GM12878 (cell line): ENCODE results near the gene ZMYND19. TPM values are rescaled to one million over a fixed set of nuclear protein-coding genes. Genes with fewer than 3 reads are reported as not detected.
A peak's percentile ranks its signal among the peaks of the same experiment; 100 is the strongest.

ENCODE experiments used
- ATF2 ChIP-seq: IDR thresholded peaks from 2 replicates; pipeline ENCODE4 v1.6.1; 2012; ENCODE audit warnings: low read length, inconsistent platforms
- CEBPB ChIP-seq, 2 experiments: fragments of 150-350 bp in 1 of 2; IDR thresholded peaks; 2 replicates each; pipeline ENCODE4 v1.6.1; 2012 to 2014; ENCODE audit warnings: low read depth in 2 of 2, low read length in 2 of 2, borderline replicate concordance in 1 of 2, inconsistent platforms in 1 of 2
- CHD1 ChIP-seq: IDR thresholded peaks from 2 replicates; pipeline ENCODE4 v1.6.1; 2012; ENCODE audit warnings: low read depth, low read length, improper control_type of control experiment
- DPF2 ChIP-seq: fragments of 450-650 bp; IDR thresholded peaks from 2 replicates; pipeline ENCODE4 v1.6.1; 2017; ENCODE audit warnings: mild to moderate bottlenecking
- E4F1 ChIP-seq: fragments of 450-650 bp; IDR thresholded peaks from 2 replicates; pipeline ENCODE4 v1.6.1; 2018; ENCODE audit warnings: borderline replicate concordance, mild to moderate bottlenecking; ENCODE audit not compliant: partially characterized antibody
- ESRRA ChIP-seq: IDR thresholded peaks from 2 replicates; pipeline ENCODE4 v1.6.1; 2012; ENCODE audit warnings: mild to moderate bottlenecking, low read length, improper control_type of control experiment
- GATAD2B ChIP-seq: fragments of 450-650 bp; conservative IDR thresholded peaks from 2 replicates; pipeline ENCODE4 v1.6.1; 2017; ENCODE audit warnings: low read depth, mild to moderate bottlenecking, moderate library complexity
- IKZF1 ChIP-seq: fragments of 450-650 bp; conservative IDR thresholded peaks from 2 replicates; pipeline ENCODE4 v1.6.1; 2017; ENCODE audit warnings: antibody characterized with exemption, mild to moderate bottlenecking
- IRF5 ChIP-seq: fragments of 450-650 bp; IDR thresholded peaks from 2 replicates; pipeline ENCODE4 v1.6.1; 2017; ENCODE audit warnings: borderline replicate concordance
- JUNB ChIP-seq: IDR thresholded peaks from 2 replicates; pipeline ENCODE4 v1.6.1; 2016; ENCODE audit warnings: antibody characterized with exemption, mild to moderate bottlenecking
- JUND ChIP-seq: IDR thresholded peaks from 2 replicates; pipeline ENCODE4 v1.6.1; 2012; ENCODE audit warnings: low read depth, mild to moderate bottlenecking, low read length, improper control_type of control experiment, moderate library complexity
- KLF5 ChIP-seq: fragments of 450-650 bp; IDR thresholded peaks from 2 replicates; pipeline ENCODE4 v1.6.1; 2014; ENCODE audit warnings: mild to moderate bottlenecking; ENCODE audit not compliant: partially characterized antibody
- MAX ChIP-seq: IDR thresholded peaks from 2 replicates; pipeline ENCODE4 v1.6.1; 2012; ENCODE audit warnings: low read depth, low read length, improper control_type of control experiment
- MEF2B ChIP-seq: fragments of 450-650 bp; IDR thresholded peaks from 2 replicates; pipeline ENCODE4 v1.6.1; 2018; ENCODE audit warnings: mild to moderate bottlenecking, moderate library complexity; ENCODE audit not compliant: partially characterized antibody, poor library complexity, severe bottlenecking
- NBN ChIP-seq: fragments of 450-650 bp; IDR thresholded peaks from 2 replicates; pipeline ENCODE4 v1.6.1; 2016
- NR2C2 ChIP-seq: IDR thresholded peaks from 2 replicates; pipeline ENCODE4 v1.6.1; 2011; ENCODE audit warnings: borderline replicate concordance, low read depth; ENCODE audit not compliant: control insufficient read depth, insufficient read length
- PML ChIP-seq: IDR thresholded peaks from 2 replicates; pipeline ENCODE4 v1.6.1; 2012; ENCODE audit warnings: low read length, inconsistent platforms
- POLR2A ChIP-seq: IDR thresholded peaks from 2 replicates; pipeline ENCODE4 v1.6.1; 2011; ENCODE audit warnings: low read depth, mild to moderate bottlenecking, low read length
- POLR2AphosphoS2 ChIP-seq: IDR thresholded peaks from 2 replicates; pipeline ENCODE4 v1.6.1; 2011; ENCODE audit warnings: low read depth, mild to moderate bottlenecking, low read length, improper control_type of control experiment, moderate library complexity
- RB1 ChIP-seq: fragments of 450-650 bp; formaldehyde crosslinking; IDR thresholded peaks from 2 replicates; pipeline ENCODE4 v1.6.1; 2017; ENCODE audit warnings: mild to moderate bottlenecking, borderline replicate concordance
- SIN3A ChIP-seq: IDR thresholded peaks from 2 replicates; pipeline ENCODE4 v1.6.1; 2012; ENCODE audit warnings: low read depth, low read length, improper control_type of control experiment
- SMAD5 ChIP-seq: IDR thresholded peaks from 2 replicates; pipeline ENCODE4 v1.6.1; 2016; ENCODE audit warnings: antibody characterized with exemption, low read depth
- SP1 ChIP-seq: IDR thresholded peaks from one replicate; pipeline ENCODE4 v1.6.1; 2011; ENCODE audit warnings: low read depth, low read length
- YY1 ChIP-seq: IDR thresholded peaks from 2 replicates; pipeline ENCODE4 v1.6.1; 2011; ENCODE audit warnings: low read depth, mild to moderate bottlenecking, low read length
- ZBED1 ChIP-seq: IDR thresholded peaks from 2 replicates; pipeline ENCODE4 v1.6.1; 2016; ENCODE audit warnings: borderline replicate concordance
- ZNF207 ChIP-seq: fragments of 450-650 bp; IDR thresholded peaks from 2 replicates; pipeline ENCODE4 v1.6.1; 2014; ENCODE audit warnings: antibody characterized with exemption, mild to moderate bottlenecking, borderline replicate concordance
- ZZZ3 ChIP-seq: IDR thresholded peaks from 2 replicates; pipeline ENCODE4 v1.6.1; 2011; ENCODE audit warnings: low read depth; ENCODE audit not compliant: control insufficient read depth, insufficient read length
- polyA plus RNA-seq, 11 experiments: library from polyadenylated mRNA; depleted of rRNA in 4 of 11; unstranded in 6 of 11; stranded (reverse) in 5 of 11; fragments of >200 nt; fragmentation: Nextera tagmentation in 4 of 11; fragmentation: Illumina TruSeq in 1 of 11; extraction: Ambion mirVana in 4 of 11; extraction: Trizol in 1 of 11; gene quantifications; 1 replicate in 1 of 11; 2 replicates in 10 of 11; pipeline versions ENCODE4 v1.2.1 to v1.2.3, GENCODE V29; 2011 to 2016; ENCODE audit warnings: inconsistent platforms in 2 of 11, missing spikeins in 2 of 11, low read depth in 1 of 11
- total RNA-seq, 4 experiments: library from RNA; depleted of rRNA in 3 of 4; stranded (reverse); fragments of >200 nt in 3 of 4; fragmentation: Illumina TruSeq in 1 of 4; extraction: Trizol in 1 of 4; gene quantifications; 2 replicates each; pipeline versions ENCODE4 v1.2.1 to v1.2.3, GENCODE V29; 2013 to 2021

The ZMYND19 gene
- total and polyA plus RNA-seq, 10 of the 15 experiments (the other 5 are each of a cell fraction or from before 2014, with no cell fraction given) = 0.84 to 54.8 (median 20.1) TPM

- TF ChIP-seq ESRRA = no peak; the same call in 1 of the 2 replicates
- TF ChIP-seq CHD1 = no peak
- TF ChIP-seq DPF2 = peak; percentile 89
- TF ChIP-seq POLR2A = peak; percentile 91
- no peak for TF ChIP-seq ZZZ3
- TF ChIP-seq IRF5 = no peak
- TF ChIP-seq CEBPB (IDR thresholded peaks at IDR 0.05; ENCODE audit: borderline replicate concordance in 1 of 2, low read depth in 2 of 2, low read length in 2 of 2) = no peak
- TF ChIP-seq GATAD2B = peak; percentile 92
- no peak for TF ChIP-seq ATF2
- peak; percentile 87 for TF ChIP-seq KLF5
- TF ChIP-seq ZBED1 = 0 out of 2 replicates have a peak, but pooled peaks have one; percentile 26
- TF ChIP-seq IKZF1 = peak; percentile 98
- TF ChIP-seq RB1 = peak; percentile 96
- peak; percentile 60 for TF ChIP-seq SIN3A
- peak; percentile 11; the same call in 1 of the 2 replicates for TF ChIP-seq JUND
- TF ChIP-seq SMAD5 = peak; percentile 37; the same call in 1 of the 2 replicates
- TF ChIP-seq NBN = peak; percentile 57; the same call in 1 of the 2 replicates
- peak; percentile 77; the same call in 1 of the 2 replicates for TF ChIP-seq POLR2AphosphoS2
- TF ChIP-seq MAX = peak; percentile 50
- no peak; the same call in 1 of the 2 replicates for TF ChIP-seq PML
- no peak for TF ChIP-seq JUNB
- peak; percentile 59 for TF ChIP-seq MEF2B
- TF ChIP-seq SP1 = peak; percentile 68
- peak; percentile 83 for TF ChIP-seq NR2C2
- peak; percentile 93 for TF ChIP-seq ZNF207
- TF ChIP-seq YY1 = peak; percentile 87
- TF ChIP-seq E4F1 = peak; percentile 33
These were observed 11.6 kb downstream of the ZMYND19 start, which contains the start of gene DPH7 (continued) for GRCh38 chr9:137578518-137579258.
